ENCODE results near the gene USP35.
"Not testable (repeated sequence)": the region's sequence is repeated elsewhere in the genome, so short reads cannot be mapped to it uniquely, and the experiment has no call there.

The USP35 gene

GRCh38 chr11:78231962-78232501 lies 43.3 kb downstream of the USP35 start:
- H3K36me3 ChIP-seq (ENCODE audit: insufficient read depth, low read depth, low read length): no peaks in the 10 kb centered on the region
- H3K9me3 ChIP-seq (ENCODE audit: insufficient read depth, low read depth, low read length): no peaks in the 10 kb centered on the region
- H3K27me3 ChIP-seq (ENCODE audit: insufficient read depth, low read length): no peaks in the 10 kb centered on the region
- no peak overlapping the region for H3K27ac ChIP-seq (ENCODE audit: low read length)
- no peak overlapping the region for H3K9ac ChIP-seq (ENCODE audit: low read depth, low read length)
- H3K4me1 ChIP-seq (ENCODE audit: insufficient read depth, low read length): no peaks in the 10 kb centered on the region
- no peak overlapping the region for H3K4me3 ChIP-seq (ENCODE audit: low read length)

DNA sequence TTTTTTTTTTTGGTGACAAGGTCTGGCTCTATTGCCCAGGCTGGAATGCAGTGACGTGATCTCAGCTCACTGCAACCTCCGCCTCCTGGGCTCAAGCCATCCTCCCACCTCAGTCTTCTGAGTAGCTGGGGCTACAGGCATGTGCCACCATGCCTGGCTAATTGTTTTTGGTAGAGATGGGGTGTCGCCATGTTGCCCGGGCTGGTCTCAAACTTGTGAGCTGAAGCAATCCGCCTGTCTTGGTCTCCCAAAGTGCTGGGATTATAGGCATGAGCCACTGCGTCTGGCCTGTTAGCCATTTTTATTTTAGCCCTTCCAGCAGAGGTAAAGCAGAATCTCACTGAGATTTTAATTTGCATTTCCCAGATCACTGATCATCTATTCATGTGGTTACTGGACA lies 44.3 kb downstream of the USP35 start:
- H3K9ac ChIP-seq (ENCODE audit: low read depth, low read length); H3K9me3 ChIP-seq (ENCODE audit: insufficient read depth, low read depth, low read length); H3K4me3 ChIP-seq (ENCODE audit: low read length); H3K27me3 ChIP-seq (ENCODE audit: insufficient read depth, low read length); H3K4me1 ChIP-seq (ENCODE audit: insufficient read depth, low read length); H3K36me3 ChIP-seq (ENCODE audit: insufficient read depth, low read depth, low read length); H3K27ac ChIP-seq (ENCODE audit: low read length): not testable (repeated sequence)

GRCh38 chr11:78234006-78234405 lies 45.3 kb downstream of the USP35 start:
- Histone ChIP-seq H3K27ac (ENCODE audit: low read length) (no peak overlapping the region), H3K4me1 (ENCODE audit: insufficient read depth, low read length) (no peaks in the 10 kb centered on the region), H3K9me3 (ENCODE audit: insufficient read depth, low read depth, low read length) (no peaks in the 10 kb centered on the region), H3K4me3 (ENCODE audit: low read length) (no peak overlapping the region), H3K9ac (ENCODE audit: low read depth, low read length) (no peak overlapping the region), H3K27me3 (ENCODE audit: insufficient read depth, low read length) (no peaks in the 10 kb centered on the region), H3K36me3 (ENCODE audit: insufficient read depth, low read depth, low read length) (no peaks in the 10 kb centered on the region)

- Histone ChIP-seq H3K36me3 (ENCODE audit: insufficient read depth, low read depth, low read length) (no peaks in the 10 kb centered on the region), H3K4me3 (ENCODE audit: low read length) (no peak overlapping the region), H3K27me3 (ENCODE audit: insufficient read depth, low read length) (no peaks in the 10 kb centered on the region), H3K27ac (ENCODE audit: low read length) (no peak overlapping the region), H3K4me1 (ENCODE audit: insufficient read depth, low read length) (no peaks in the 10 kb centered on the region), H3K9ac (ENCODE audit: low read depth, low read length) (no peak overlapping the region), H3K9me3 (ENCODE audit: insufficient read depth, low read depth, low read length) (peaks cover 3% of the 10 kb centered on the region; the same call in 1 of the 2 replicates)
These were observed 48.8 kb downstream of the USP35 start for GRCh38 chr11:78237293-78238046.

DNA sequence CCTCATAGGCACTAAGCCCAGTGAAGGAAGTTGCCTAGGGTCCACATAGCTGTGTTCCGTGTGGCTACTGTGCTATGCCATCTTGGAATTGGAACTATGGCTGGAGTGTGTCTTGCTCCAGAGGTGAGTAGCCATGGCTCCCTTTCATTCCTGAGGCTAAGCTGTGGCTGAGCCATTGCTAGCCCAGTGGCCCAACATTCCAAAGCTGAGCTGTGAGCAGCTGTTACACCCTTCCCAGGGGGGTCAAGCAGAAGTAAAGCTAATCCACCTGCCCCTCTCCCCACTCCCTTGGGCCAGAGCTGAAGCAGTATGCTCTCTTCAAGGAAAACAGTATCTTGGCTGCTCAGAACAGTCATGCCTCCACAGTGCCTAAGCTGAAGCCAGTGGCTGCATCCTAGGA lies 51.1 kb downstream of the USP35 start:
- Histone ChIP-seq H3K4me1 (ENCODE audit: insufficient read depth, low read length) (no peaks in the 10 kb centered on the region), H3K36me3 (ENCODE audit: insufficient read depth, low read depth, low read length) (no peaks in the 10 kb centered on the region), H3K4me3 (ENCODE audit: low read length) (no peak overlapping the region), H3K9ac (ENCODE audit: low read depth, low read length) (no peak overlapping the region), H3K27ac (ENCODE audit: low read length) (no peak overlapping the region), H3K27me3 (ENCODE audit: insufficient read depth, low read length) (no peaks in the 10 kb centered on the region), H3K9me3 (ENCODE audit: insufficient read depth, low read depth, low read length) (peaks cover 3% of the 10 kb centered on the region; the same call in 1 of the 2 replicates)

DNA sequence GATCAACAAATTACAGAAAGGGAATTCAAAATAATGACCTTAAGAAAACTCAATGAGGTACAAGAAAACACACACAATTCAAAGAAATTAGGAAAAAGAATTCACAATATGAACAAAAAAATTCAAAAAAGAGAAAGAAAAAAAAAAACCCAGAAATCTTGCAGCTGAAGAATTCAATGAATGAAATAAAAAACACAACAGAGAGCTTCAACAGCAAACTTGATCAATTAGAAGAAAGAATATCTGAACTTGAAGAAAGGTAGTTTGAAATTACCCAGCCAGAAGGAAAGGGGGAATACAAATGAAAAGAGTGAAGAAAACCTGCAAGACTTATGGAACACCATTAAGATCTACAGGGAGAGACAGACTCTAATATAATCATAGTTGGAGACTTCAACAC lies 52.8 kb downstream of the USP35 start:
- H3K27me3 ChIP-seq (ENCODE audit: insufficient read depth, low read length): no peaks in the 10 kb centered on the region
- H3K27ac ChIP-seq (ENCODE audit: low read length): no peak overlapping the region
- no peak overlapping the region for H3K9ac ChIP-seq (ENCODE audit: low read depth, low read length)
- H3K4me1 ChIP-seq (ENCODE audit: insufficient read depth, low read length): no peaks in the 10 kb centered on the region
- no peaks in the 10 kb centered on the region for H3K36me3 ChIP-seq (ENCODE audit: insufficient read depth, low read depth, low read length)
- H3K9me3 ChIP-seq (ENCODE audit: insufficient read depth, low read depth, low read length): peaks cover 3% of the 10 kb centered on the region; the same call in 1 of the 2 replicates
- H3K4me3 ChIP-seq (ENCODE audit: low read length): no peak overlapping the region

GRCh38 chr11:78244080-78244479 lies 55.4 kb downstream of the USP35 start:
- no peaks in the 10 kb centered on the region for H3K36me3 ChIP-seq (ENCODE audit: insufficient read depth, low read depth, low read length)
- H3K27me3 ChIP-seq (ENCODE audit: insufficient read depth, low read length): no peaks in the 10 kb centered on the region
- H3K4me3 ChIP-seq (ENCODE audit: low read length): no peak overlapping the region
- H3K9me3 ChIP-seq (ENCODE audit: insufficient read depth, low read depth, low read length): peaks cover 3% of the 10 kb centered on the region; the same call in 1 of the 2 replicates
- no peaks in the 10 kb centered on the region for H3K4me1 ChIP-seq (ENCODE audit: insufficient read depth, low read length)
- H3K9ac ChIP-seq (ENCODE audit: low read depth, low read length): no peak overlapping the region
- no peak overlapping the region for H3K27ac ChIP-seq (ENCODE audit: low read length)

DNA sequence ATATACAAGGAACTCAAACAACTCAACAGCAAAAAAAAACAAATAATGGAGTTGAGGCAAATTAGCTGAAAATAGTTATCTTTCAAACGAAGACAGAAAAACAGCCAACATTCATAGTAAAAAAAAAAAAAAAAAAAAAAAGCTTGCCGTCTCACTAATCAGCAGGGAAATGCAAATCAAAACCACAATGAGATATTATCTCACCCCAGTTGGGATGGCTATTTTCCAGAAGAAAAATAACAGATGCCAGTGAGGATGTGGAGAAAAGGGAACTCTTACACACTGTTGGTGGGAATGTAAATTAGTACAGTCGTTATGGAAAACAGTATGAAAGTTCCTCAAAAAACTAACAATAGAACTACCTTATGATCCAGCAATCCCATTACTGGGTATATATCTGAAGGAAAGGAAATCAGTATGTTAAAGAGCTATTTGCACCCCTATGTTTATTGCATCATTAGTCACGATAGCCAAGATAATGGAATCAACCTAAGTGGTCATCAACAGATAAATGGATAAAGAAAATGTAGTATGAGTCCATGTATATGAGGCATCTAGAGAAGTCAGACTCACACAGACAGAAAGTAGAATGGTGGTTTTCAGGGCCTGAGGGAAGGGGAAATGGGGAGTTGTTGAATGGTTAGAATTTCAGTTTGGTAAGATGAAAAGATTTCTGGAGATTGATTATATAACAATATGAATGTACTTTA lies 56.0 kb downstream of the USP35 start:
- H3K27me3 ChIP-seq (ENCODE audit: insufficient read depth, low read length): no peaks in the 10 kb centered on the region
- no peak overlapping the region for H3K9ac ChIP-seq (ENCODE audit: low read depth, low read length)
- H3K4me1 ChIP-seq (ENCODE audit: insufficient read depth, low read length): no peaks in the 10 kb centered on the region
- peaks cover 3% of the 10 kb centered on the region; the same call in 1 of the 2 replicates for H3K9me3 ChIP-seq (ENCODE audit: insufficient read depth, low read depth, low read length)
- no peak overlapping the region for H3K4me3 ChIP-seq (ENCODE audit: low read length)
- no peaks in the 10 kb centered on the region for H3K36me3 ChIP-seq (ENCODE audit: insufficient read depth, low read depth, low read length)
- H3K27ac ChIP-seq (ENCODE audit: low read length): no peak overlapping the region

DNA sequence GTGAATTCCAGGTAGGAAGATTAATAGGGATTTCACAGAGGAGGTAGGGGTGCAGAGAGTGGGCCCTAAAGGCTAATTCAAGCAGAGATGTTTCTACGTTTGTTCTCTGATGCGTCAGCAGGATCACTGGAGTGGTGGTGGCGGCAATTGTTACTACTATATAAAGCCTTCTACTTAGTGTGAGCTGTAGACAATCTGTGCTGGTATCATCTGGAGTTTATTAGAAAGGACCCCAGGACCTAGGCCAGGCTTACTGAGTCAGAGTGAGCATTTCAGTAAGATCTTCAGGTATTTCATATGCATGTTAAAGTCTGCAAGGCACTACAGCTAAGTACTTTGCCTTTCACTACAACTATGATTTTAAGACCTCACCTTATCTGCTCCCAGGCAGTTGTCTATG lies 59.5 kb downstream of the USP35 start:
- H3K4me3 ChIP-seq (ENCODE audit: low read length): no peak overlapping the region
- no peaks in the 10 kb centered on the region for H3K9me3 ChIP-seq (ENCODE audit: insufficient read depth, low read depth, low read length)
- H3K27ac ChIP-seq (ENCODE audit: low read length): no peak overlapping the region
- H3K36me3 ChIP-seq (ENCODE audit: insufficient read depth, low read depth, low read length): no peaks in the 10 kb centered on the region
- no peak overlapping the region for H3K9ac ChIP-seq (ENCODE audit: low read depth, low read length)
- no peaks in the 10 kb centered on the region for H3K27me3 ChIP-seq (ENCODE audit: insufficient read depth, low read length)
- no peaks in the 10 kb centered on the region for H3K4me1 ChIP-seq (ENCODE audit: insufficient read depth, low read length)

DNA sequence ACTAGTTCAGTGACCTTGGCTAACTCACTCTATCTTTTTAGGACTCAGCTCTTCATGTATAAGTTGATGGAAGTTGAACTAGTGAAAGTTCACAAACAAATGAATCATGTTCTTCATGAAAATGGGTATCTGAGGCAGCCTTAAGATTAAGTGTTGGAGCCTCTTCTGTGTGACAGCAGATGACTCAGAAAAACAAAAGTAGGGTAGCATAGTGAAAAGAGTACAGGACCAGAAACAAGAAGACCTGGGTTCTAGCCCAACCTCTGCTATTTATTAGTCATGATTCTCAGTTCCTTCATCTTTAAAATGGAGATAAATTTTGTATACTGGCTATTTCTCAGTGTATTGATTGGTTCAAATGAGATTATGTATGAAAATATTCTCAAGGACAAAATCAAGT lies 60.2 kb downstream of the USP35 start:
- no peaks in the 10 kb centered on the region for H3K4me1 ChIP-seq (ENCODE audit: insufficient read depth, low read length)
- H3K4me3 ChIP-seq (ENCODE audit: low read length): no peak overlapping the region
- no peak overlapping the region for H3K9ac ChIP-seq (ENCODE audit: low read depth, low read length)
- H3K27me3 ChIP-seq (ENCODE audit: insufficient read depth, low read length): no peaks in the 10 kb centered on the region
- no peak overlapping the region for H3K27ac ChIP-seq (ENCODE audit: low read length)
- no peaks in the 10 kb centered on the region for H3K36me3 ChIP-seq (ENCODE audit: insufficient read depth, low read depth, low read length)
- H3K9me3 ChIP-seq (ENCODE audit: insufficient read depth, low read depth, low read length): no peaks in the 10 kb centered on the region

- H3K36me3 ChIP-seq (ENCODE audit: insufficient read depth, low read depth, low read length): no peaks in the 10 kb centered on the region
- H3K27me3 ChIP-seq (ENCODE audit: insufficient read depth, low read length): no peaks in the 10 kb centered on the region
- no peak overlapping the region for H3K4me3 ChIP-seq (ENCODE audit: low read length)
These were observed 61.4 kb downstream of the USP35 start for GRCh38 chr11:78250099-78250498.

More at GRCh38 chr11:78250099-78250498, 61.4 kb downstream of the USP35 start:
- Histone ChIP-seq H3K27ac (ENCODE audit: low read length) (no peak overlapping the region), H3K9me3 (ENCODE audit: insufficient read depth, low read depth, low read length) (no peaks in the 10 kb centered on the region), H3K9ac (ENCODE audit: low read depth, low read length) (no peak overlapping the region), H3K4me1 (ENCODE audit: insufficient read depth, low read length) (no peaks in the 10 kb centered on the region)

All from iPS-20b (cell line).